DND-41 (cell line): Measurements from ENCODE around the gene TTN.

Experiments used
- CTCF ChIP-seq: IDR thresholded peaks from 2 replicates; pipeline ENCODE4 v1.5.1; 2012; ENCODE audit warnings: borderline replicate concordance, low read length, moderate library complexity, mild to moderate bottlenecking; ENCODE audit not compliant: poor library complexity, severe bottlenecking; ENCODE audit errors: extremely low read depth
- EZH2 ChIP-seq: IDR thresholded peaks from 3 replicates; pipeline ENCODE4 v1.6.1; 2012; ENCODE audit warnings: borderline replicate concordance, low read depth, mild to moderate bottlenecking, moderate library complexity, low read length, inconsistent platforms; ENCODE audit not compliant: severe bottlenecking

GRCh38 chr2:178776751-178777150, 30.5 kb downstream of the TTN start:
- no peak for TF ChIP-seq CTCF
- no peak for TF ChIP-seq EZH2
